Measurements from ENCODE around the gene SGPP2.

DNA sequence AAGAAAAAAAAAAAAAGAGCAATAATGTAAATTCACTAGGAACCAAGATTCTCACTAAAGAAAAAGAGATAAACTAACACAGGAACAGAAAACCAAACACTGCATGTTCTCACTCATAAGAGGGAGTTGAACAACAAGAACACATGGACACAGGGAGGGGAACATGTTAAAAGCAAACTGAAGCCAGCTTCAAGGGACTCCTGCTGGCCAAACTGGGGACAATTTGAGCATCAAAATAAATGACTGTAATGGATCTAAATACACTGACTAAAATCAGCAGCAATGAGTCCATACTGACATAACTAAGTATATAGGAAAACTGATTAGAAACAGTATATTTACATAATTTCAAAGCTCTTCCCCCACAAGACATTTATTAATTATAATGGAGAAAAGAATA lies 158.6 kb downstream of the SGPP2 start:
- TF ChIP-seq JUN (IDR thresholded peaks at IDR 0.05): no peak
- TF ChIP-seq POLR2A (IDR thresholded peaks at IDR 0.05; ENCODE audit: low read length): no peak
- TF ChIP-seq, protein P1, sequence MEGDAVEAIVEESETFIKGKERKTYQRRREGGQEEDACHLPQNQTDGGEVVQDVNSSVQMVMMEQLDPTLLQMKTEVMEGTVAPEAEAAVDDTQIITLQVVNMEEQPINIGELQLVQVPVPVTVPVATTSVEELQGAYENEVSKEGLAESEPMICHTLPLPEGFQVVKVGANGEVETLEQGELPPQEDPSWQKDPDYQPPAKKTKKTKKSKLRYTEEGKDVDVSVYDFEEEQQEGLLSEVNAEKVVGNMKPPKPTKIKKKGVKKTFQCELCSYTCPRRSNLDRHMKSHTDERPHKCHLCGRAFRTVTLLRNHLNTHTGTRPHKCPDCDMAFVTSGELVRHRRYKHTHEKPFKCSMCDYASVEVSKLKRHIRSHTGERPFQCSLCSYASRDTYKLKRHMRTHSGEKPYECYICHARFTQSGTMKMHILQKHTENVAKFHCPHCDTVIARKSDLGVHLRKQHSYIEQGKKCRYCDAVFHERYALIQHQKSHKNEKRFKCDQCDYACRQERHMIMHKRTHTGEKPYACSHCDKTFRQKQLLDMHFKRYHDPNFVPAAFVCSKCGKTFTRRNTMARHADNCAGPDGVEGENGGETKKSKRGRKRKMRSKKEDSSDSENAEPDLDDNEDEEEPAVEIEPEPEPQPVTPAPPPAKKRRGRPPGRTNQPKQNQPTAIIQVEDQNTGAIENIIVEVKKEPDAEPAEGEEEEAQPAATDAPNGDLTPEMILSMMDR (IDR thresholded peaks at IDR 0.05): no peak
- TF ChIP-seq ZC3H11A (IDR thresholded peaks at IDR 0.05): no peak
- TF ChIP-seq NPAS2 (CRISPR knock-in tag; IDR thresholded peaks at IDR 0.05; ENCODE audit: borderline replicate concordance): no peak
- no peak for TF ChIP-seq RFX5 (IDR thresholded peaks at IDR 0.05)
- no peak for TF ChIP-seq KDM1A (IDR thresholded peaks at IDR 0.05; ENCODE audit: low read depth)
- TF ChIP-seq CBX8 (IDR thresholded peaks at IDR 0.05): no peak

Measured in A549 (cell line).